Measurements from ENCODE around the gene PLD1.
A peak's percentile ranks its signal among the peaks of the same experiment; 100 is the strongest.

DNA sequence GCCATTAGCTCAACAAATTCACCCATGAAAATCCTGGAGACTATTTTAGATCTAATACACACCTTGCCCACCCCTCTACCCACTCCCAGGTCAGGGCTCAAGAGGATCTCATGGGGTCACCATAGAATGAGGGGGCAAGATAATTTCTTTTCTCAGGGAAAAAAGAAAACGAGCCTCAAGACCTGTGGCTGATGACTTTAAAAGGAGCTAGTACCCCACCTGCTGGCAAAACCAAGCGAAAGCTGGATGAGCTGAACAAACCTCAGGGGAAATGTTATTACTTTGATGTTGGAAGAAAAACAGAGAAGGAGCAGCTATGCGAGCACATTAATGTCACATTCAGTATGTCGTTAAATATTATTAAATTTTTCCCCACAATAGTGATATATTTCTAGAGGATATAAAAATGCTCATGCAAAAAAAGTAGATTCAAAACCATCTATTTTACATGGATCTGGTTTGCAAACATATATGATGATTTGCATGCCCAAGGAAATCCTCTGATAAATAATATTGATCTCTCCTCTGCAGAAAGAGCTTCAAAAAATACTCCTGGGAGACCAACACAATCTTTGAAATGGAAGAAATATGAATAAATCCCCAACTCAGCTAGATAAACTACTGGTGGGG is 37.7 kb downstream of the PLD1 start:
- TF ChIP-seq, protein P1, sequence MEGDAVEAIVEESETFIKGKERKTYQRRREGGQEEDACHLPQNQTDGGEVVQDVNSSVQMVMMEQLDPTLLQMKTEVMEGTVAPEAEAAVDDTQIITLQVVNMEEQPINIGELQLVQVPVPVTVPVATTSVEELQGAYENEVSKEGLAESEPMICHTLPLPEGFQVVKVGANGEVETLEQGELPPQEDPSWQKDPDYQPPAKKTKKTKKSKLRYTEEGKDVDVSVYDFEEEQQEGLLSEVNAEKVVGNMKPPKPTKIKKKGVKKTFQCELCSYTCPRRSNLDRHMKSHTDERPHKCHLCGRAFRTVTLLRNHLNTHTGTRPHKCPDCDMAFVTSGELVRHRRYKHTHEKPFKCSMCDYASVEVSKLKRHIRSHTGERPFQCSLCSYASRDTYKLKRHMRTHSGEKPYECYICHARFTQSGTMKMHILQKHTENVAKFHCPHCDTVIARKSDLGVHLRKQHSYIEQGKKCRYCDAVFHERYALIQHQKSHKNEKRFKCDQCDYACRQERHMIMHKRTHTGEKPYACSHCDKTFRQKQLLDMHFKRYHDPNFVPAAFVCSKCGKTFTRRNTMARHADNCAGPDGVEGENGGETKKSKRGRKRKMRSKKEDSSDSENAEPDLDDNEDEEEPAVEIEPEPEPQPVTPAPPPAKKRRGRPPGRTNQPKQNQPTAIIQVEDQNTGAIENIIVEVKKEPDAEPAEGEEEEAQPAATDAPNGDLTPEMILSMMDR (IDR thresholded peaks at IDR 0.05) = peak; percentile 57 to 66 (median 63)
- no peak for TF ChIP-seq POLR2A (IDR thresholded peaks at IDR 0.05)
